ENCODE results near the gene MEGF6.

The MEGF6 gene

GRCh38 chr1:3642919-3643675, 31.8 kb upstream of the MEGF6 start:
- no peak for DNase-seq

- no peak for DNase-seq
Measured at GRCh38 chr1:3641816-3642215, 30.5 kb upstream of the MEGF6 start.

- no peak for DNase-seq
Measured at GRCh38 chr1:3641046-3641760, 29.9 kb upstream of the MEGF6 start.

GRCh38 chr1:3640121-3640837, 29.0 kb upstream of the MEGF6 start:
- no peak for DNase-seq

- DNase-seq = no peak
Measured at GRCh38 chr1:3639397-3639911, 28.1 kb upstream of the MEGF6 start.

- DNase-seq = no peak
Measured at GRCh38 chr1:3638676-3639075, 27.4 kb upstream of the MEGF6 start.

- no peak for DNase-seq
Measured at GRCh38 chr1:3638027-3638426, 26.7 kb upstream of the MEGF6 start.

GRCh38 chr1:3636531-3636930, 25.2 kb upstream of the MEGF6 start:
- no peak for DNase-seq

GRCh38 chr1:3636080-3636479, 24.8 kb upstream of the MEGF6 start:
- DNase-seq = no peak

- no peak for DNase-seq
Measured at GRCh38 chr1:3634059-3634800, 22.9 kb upstream of the MEGF6 start.

- DNase-seq = no peak
Measured at GRCh38 chr1:3633344-3634058, 22.2 kb upstream of the MEGF6 start.

GRCh38 chr1:3632716-3633343, 21.5 kb upstream of the MEGF6 start:
- DNase-seq = no peak

GRCh38 chr1:3632298-3632697, 21.0 kb upstream of the MEGF6 start:
- DNase-seq = no peak

GRCh38 chr1:3631320-3632260, 20.3 kb upstream of the MEGF6 start:
- no peak for DNase-seq

- DNase-seq = no peak
Measured at GRCh38 chr1:3630914-3631313, 19.6 kb upstream of the MEGF6 start.

- DNase-seq = peak in 1 of 4 experiments; percentile 34
Measured at GRCh38 chr1:3630161-3630611, 18.9 kb upstream of the MEGF6 start.

- no peak for DNase-seq
Measured at GRCh38 chr1:3629561-3630160, 18.4 kb upstream of the MEGF6 start.

GRCh38 chr1:3628445-3628844, 17.1 kb upstream of the MEGF6 start:
- no peak for DNase-seq

GRCh38 chr1:3627515-3628253, 16.4 kb upstream of the MEGF6 start:
- no peak for DNase-seq
